GM11168 (cell line): ENCODE measurements around the gene PCDHAC1.
"Not testable (repeated sequence)": the region's sequence is repeated elsewhere in the genome, so short reads cannot be mapped to it uniquely, and the experiment has no call there.

Source experiments
- in situ Hi-C: fragments of 300-500 bp; cut with MboI; formaldehyde crosslinking; loops from one replicate; pipeline ENCODE4 v1.12.0; 2022; ENCODE audit warnings: low sequenced_read_pairs; ENCODE audit not compliant: unreplicated experiment

The PCDHAC1 gene

DNA sequence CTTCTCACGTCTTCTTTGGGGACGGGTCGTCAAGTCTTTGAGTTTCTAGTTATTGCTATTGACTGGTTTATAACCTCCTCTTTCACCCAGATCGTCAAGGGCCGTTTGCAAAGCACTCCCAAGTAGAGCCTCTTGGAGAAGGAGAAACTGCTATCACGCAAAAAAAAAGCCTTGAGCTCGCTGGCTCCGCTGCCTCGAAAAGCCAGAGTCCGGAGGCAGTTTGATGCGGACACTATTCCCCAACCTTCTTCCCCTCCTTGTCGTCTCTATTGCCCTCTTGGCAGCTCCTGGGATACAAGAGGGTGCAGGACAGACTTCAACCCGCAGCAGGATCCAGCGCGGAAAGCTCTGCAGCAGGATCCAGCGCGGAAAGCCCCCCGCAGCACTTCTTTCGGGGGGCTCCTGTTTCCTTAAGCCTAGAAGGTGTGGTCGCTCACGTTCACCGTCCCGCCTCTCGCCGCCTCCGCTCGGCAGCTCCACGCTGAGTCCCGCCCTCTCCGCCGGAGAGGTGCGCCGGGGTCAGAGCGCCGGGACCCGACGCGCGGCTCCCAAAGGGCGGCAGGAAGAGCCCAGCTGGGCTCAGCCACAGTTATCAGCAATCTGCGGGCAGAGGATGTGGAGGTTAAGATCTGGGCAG, at the start of gene PCDHAC1:
Gene PCDHAC1 (plus strand): TSS at position 494 of the 637 bp plus-strand sequence. CDS start 594 bp downstream, outside the sequence.
- in situ Hi-C loops: no loop called here

DNA sequence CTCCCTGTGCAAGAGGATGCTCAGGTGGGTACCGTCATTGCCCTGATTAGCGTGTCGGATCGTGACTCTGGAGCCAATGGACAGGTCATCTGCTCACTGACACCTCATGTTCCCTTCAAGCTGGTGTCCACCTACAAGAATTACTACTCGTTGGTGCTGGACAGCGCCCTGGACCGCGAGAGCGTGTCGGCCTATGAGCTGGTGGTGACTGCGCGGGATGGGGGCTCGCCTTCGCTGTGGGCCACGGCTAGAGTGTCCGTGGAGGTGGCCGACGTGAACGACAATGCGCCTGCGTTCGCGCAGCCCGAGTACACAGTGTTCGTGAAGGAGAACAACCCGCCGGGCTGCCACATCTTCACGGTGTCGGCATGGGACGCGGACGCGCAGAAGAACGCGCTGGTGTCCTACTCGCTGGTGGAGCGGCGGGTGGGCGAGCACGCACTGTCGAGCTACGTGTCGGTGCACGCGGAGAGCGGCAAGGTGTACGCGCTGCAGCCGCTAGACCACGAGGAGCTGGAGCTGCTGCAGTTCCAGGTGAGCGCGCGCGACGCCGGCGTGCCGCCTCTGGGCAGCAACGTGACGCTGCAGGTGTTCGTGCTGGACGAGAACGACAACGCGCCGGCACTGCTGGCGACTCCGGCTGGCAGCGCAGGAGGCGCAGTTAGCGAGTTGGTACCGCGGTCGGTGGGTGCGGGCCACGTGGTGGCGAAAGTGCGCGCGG, 49.4 kb upstream of the PCDHAC1 start:
- in situ Hi-C loops: not testable (repeated sequence)

- in situ Hi-C loops: no loop called here
These were observed 48.9 kb upstream of the PCDHAC1 start for GRCh38 chr5:140877262-140877581.

DNA sequence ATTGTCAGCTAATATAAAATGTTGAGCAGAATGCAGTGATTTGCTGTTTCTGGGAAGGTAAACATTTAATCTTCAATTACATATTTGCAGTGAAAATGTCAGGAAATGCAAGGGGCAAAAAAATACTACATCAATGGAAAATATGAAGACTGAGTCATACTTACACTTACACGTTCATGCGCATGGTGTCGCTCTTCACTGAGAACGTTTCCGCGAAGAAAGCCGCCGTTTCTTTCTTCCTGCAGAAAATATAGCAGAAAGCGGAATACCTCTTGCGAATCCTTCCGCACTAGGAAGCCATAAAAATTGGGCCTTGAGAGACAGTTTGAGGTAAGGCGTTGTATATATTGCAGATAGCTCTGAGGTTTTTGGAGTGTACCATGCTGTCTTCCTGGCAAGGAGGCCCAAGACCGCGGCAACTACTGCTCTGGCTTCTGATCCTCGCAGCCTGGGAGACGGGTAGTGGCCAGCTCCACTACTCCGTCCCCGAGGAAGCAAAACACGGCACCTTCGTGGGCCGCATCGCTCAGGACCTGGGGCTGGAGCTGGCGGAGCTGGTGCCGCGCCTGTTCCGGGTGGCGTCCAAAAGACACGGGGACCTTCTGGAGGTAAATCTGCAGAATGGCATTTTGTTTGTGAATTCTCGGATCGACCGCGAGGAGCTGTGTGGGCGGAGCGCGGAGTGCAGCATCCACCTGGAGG, 44.1 kb upstream of the PCDHAC1 start, which contains the start of gene PCDHA13:
Gene PCDHA13 (plus strand): TSS at position 236 of the 702 bp plus-strand sequence. CDS start 145 bp downstream, at position 381.
- in situ Hi-C loops: no loop called here

DNA sequence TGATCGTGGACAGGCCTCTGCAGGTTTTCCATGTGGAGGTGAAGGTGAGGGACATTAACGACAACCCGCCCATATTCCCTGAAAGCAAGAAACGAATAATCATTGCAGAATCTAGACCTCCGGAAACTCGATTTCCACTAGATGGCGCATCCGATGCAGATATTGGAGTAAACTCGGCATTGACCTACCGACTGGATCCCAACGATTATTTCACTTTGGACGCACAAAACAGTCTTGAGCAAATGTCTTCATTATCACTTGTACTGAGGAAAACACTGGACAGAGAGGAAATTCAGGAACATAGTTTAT, 43.6 kb upstream of the PCDHAC1 start:
- in situ Hi-C loops: no loop called here

DNA sequence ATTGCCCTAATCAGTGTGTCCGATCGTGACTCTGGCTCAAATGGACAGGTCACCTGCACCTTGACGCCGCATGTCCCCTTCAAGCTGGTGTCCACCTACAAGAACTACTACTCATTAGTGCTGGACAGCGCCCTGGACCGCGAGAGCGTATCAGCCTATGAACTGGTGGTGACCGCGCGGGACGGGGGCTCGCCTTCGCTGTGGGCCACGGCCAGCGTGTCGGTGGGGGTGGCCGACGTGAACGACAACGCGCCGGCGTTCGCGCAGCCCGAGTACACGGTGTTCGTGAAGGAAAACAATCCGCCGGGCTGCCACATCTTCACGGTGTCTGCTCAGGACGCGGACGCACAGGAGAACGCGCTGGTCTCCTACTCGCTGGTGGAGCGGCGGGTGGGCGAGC, 42.7 kb upstream of the PCDHAC1 start:
- in situ Hi-C loops: no loop called here

DNA sequence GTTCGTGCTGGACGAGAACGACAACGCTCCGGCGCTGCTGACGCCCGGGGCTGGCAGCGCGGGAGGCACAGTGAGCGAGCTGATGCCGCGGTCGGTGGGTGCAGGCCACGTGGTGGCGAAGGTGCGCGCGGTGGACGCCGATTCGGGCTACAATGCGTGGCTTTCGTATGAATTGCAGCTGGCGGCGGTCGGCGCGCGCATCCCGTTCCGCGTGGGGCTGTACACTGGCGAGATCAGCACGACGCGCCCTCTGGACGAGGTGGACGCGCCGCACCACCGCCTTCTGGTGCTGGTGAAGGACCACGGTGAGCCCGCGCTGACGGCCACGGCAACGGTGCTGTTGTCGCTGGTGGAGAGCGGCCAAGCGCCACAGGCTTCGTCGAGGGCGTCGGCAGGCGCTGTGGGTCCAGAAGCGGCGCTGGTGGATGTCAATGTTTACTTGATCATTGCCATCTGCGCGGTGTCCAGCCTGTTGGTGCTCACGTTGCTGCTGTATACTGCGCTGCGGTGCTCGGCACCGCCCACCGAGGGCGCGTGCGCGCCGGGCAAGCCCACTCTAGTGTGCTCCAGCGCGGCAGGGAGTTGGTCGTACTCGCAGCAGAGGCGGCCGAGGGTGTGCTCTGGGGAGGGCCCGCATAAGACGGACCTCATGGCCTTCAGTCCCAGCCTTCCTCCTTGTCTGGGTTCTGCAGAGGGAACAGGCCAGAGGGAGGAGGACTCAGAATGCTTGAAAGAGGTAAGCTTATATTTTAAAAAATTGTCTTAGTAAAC, 42.0 kb upstream of the PCDHAC1 start:
- in situ Hi-C loops: no loop called here

DNA sequence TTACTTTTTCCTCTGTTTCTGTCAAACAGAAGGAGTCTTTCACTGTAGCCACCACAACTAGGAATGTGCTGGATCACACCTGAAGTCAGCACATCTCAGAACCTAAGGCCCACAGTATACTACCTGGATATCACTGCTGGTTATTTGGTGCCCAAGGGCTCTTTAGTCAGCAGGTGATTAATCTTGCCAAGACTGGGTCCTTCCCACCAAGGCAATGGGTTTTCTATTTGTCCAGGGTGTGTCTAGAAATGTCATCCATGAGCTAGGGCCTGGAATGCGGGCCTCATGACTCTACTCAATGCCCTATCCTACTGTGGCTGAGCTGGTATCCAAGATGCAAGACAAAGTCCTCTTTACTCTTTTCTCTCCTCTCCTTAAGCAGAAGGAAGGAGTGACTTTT, 9.8 kb upstream of the PCDHAC1 start:
- in situ Hi-C loops: no loop called here

DNA sequence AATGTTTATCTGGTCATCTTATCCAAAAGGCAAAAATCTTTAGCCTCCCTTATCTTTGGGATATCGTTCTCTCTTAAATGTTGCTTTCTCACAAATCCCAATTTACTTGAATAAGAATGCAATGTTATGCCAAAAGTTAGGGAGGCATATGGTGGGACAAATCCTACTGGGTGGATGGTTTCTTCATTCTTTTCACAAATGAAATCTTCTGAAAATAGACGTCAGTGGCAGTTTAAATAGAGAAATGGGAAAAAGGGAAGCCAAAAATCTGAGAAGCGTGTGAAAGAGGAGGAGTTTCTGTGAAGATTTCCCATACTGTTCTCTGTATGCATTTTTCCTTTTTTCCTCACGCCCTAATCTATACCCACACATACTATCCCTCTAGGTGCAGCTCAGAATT, 2.5 kb upstream of the PCDHAC1 start:
- in situ Hi-C loops: no loop called here

- in situ Hi-C loops: no loop called here
These were observed 536 bp downstream of the PCDHAC1 start for GRCh38 chr5:140926443-140927227.

DNA sequence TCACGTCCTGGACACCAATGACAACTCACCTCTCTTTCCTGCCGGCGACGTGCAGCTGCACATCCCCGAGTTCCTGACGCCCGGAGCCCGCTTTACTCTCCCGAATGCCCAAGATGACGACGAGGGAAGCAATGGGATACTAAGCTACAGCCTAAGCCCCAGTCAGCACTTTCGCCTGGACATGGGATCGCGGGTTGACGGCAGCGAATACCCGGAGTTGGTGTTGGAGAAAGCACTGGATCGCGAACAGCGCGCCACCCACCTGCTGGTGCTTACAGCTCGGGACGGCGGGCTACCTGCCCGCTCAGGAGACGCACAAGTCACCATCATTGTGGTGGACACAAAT, 1.1 kb downstream of the PCDHAC1 start:
- in situ Hi-C loops: no loop called here

GRCh38 chr5:140934964-140935606, 9.0 kb downstream of the PCDHAC1 start:
- in situ Hi-C loops: no loop called here

DNA sequence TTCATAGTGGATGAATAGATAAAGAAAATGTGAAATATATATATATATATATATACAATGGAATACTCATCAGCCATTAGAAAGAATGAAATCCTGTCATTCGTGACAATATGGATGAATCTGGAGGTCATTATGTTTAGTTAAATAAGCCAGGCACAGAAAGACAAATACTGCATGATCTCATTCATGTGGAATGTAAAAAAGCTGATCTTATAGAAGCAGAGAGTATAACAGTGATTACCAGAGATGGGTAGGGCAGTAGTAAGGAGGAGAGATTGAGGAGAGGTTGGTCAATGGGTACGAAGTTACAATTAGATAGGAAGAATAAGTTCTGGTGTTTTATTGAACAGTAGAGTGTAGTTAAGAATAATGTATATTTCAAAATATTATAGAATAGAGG, 20.5 kb downstream of the PCDHAC1 start:
- in situ Hi-C loops: no loop called here

DNA sequence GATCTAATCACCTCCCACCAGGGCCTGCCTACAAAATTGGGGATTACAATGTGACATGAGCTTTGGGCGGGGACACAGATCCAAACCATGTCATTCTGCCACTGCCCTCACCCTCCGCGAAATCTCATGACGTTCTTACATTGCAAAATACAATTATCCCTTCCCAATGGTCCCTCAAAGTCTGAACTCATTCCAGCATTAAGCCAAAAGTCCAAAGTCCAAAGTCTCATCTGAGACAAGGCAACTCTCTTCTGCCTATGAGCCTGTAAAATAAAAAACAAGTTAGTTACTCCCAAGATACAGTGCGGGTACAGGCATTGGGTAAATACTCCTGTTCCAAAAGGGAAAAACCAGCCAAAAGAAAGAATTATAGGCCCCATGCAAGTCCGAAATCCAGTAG, 25.5 kb downstream of the PCDHAC1 start:
- in situ Hi-C loops: no loop called here

GRCh38 chr5:140953234-140953633, 27.1 kb downstream of the PCDHAC1 start:
- in situ Hi-C loops: no loop called here

- in situ Hi-C loops: no loop called here
These were observed 36.1 kb downstream of the PCDHAC1 start for GRCh38 chr5:140962190-140962589.

GRCh38 chr5:140964356-140964755, 38.3 kb downstream of the PCDHAC1 start:
- in situ Hi-C loops: no loop called here

GRCh38 chr5:140965905-140966292, 39.8 kb downstream of the PCDHAC1 start:
- in situ Hi-C loops: no loop called here

DNA sequence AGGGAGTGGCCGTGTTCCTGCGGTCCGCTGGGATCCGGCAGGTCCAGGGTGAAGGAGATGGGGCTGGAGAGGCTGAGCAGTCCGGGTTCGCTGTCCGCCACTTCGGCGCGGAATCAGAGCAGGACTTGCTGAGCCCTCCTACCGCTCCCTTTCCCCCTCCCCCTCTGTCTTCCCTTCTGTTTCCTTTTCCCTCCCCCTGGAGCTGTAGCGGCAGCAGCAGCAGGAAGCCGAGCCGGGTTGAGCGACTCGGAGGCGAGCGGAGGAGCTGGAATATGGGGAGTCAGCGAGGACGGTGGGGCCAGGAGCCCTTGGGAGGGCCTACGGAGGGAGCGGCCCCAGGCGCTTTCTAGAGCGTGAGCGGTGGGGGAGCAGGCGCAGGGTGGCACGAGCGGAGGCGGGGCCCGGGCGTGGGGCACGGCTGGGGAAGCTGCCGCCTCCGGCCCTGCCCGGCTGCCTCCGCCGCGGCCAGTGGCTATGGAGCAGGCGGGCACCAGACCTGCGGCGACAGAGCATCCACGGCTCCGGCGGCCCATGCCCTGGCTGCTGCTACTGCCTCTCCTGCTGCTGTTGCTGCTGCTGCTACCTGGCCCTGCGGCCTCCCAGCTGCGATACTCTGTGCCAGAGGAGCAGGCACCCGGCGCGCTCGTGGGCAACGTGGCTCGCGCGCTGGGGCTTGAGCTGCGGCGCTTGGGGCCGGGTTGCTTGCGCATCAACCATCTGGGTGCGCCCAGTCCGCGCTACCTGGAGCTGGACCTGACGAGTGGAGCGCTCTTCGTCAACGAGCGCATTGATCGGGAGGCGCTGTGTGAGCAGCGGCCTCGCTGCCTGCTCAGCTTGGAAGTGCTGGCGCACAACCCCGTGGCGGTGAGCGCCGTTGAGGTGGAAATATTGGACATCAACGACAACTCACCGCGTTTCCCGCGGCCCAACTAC, 40.5 kb downstream of the PCDHAC1 start, which contains the start of gene PCDHAC2:
Gene PCDHAC2 (plus strand): TSS at position 184 of the 933 bp plus-strand sequence. CDS start 291 bp downstream, at position 475.
- in situ Hi-C loops: no loop called here
